ENCODE results near the gene SLC13A2.
"Not testable (repeated sequence)": the region's sequence is repeated elsewhere in the genome, so short reads cannot be mapped to it uniquely, and the experiment has no call there.

DNA sequence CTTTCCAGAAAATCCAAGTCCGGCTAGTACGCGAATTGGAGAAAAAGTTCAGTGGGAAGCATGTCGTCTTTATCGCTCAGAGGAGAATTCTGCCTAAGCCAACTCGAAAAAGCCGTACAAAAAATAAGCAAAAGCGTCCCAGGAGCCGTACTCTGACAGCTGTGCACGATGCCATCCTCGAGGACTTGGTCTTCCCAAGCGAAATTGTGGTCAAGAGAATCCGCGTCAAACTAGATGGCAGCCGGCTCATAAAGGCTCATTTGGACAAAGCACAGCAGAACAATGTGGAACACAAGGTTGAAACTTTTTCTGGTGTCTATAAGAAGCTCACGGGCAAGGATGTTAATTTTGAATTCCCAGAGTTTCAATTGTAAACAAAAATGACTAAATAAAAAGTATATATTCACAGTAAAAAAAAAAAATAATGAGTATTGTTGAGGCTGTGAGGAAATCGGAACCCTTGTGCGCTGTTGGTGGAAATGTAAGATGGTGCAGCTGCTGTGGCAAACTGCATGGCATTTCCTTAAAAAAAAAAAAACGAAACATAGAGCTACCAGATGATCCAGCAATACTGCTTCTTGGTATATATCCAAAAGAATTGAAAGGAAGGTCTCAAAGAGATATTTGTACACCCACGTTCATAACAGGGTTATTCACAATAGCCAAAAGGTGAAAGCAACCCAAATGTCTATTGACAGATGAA, 5.3 kb upstream of the SLC13A2 start:
- not testable (repeated sequence) for TF ChIP-seq EZH2 (IDR thresholded peaks at IDR 0.05; ENCODE audit: borderline replicate concordance, low read length)
- TF ChIP-seq, protein P1, sequence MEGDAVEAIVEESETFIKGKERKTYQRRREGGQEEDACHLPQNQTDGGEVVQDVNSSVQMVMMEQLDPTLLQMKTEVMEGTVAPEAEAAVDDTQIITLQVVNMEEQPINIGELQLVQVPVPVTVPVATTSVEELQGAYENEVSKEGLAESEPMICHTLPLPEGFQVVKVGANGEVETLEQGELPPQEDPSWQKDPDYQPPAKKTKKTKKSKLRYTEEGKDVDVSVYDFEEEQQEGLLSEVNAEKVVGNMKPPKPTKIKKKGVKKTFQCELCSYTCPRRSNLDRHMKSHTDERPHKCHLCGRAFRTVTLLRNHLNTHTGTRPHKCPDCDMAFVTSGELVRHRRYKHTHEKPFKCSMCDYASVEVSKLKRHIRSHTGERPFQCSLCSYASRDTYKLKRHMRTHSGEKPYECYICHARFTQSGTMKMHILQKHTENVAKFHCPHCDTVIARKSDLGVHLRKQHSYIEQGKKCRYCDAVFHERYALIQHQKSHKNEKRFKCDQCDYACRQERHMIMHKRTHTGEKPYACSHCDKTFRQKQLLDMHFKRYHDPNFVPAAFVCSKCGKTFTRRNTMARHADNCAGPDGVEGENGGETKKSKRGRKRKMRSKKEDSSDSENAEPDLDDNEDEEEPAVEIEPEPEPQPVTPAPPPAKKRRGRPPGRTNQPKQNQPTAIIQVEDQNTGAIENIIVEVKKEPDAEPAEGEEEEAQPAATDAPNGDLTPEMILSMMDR (conservative IDR thresholded peaks at IDR 0.05 in 1 of 2, IDR thresholded peaks at IDR 0.05 in 1 of 2; ENCODE audit: extremely low read depth in 1 of 2, insufficient read depth in 1 of 2, low read depth in 1 of 2, low read length in 2 of 2): not testable (repeated sequence)
